ENCODE results near the gene TMEM140.
A peak's percentile ranks its signal among the peaks of the same experiment; 100 is the strongest.

Gene TMEM140

GRCh38 chr7:135211946-135212685 lies 64.2 kb downstream of the TMEM140 start:
- DNase-seq, result peak in 1 of 51 donors; percentile 38

- no peak for DNase-seq
Observed at GRCh38 chr7:135213831-135214230, 66.0 kb downstream of the TMEM140 start.

- no peak for DNase-seq
Observed at GRCh38 chr7:135215180-135215579, 67.3 kb downstream of the TMEM140 start.

- DNase-seq, result no peak
Observed at GRCh38 chr7:135215698-135216097, 67.8 kb downstream of the TMEM140 start.
